LHCN-M2 (cell line): ENCODE measurements around the gene PATL1. TPM values are rescaled to one million over a fixed set of nuclear protein-coding genes. Genes with fewer than 3 reads are reported as not detected.
A peak's percentile ranks its signal among the peaks of the same experiment; 100 is the strongest.

Experiments
- DNase-seq: peaks from one replicate; pipeline ENCODE4 v3.0.0-alpha.2; 2012; ENCODE audit warnings: low read depth
- total RNA-seq: library from RNA; depleted of rRNA; stranded (reverse); fragments of >200 nt; gene quantifications from 2 replicates; pipeline ENCODE4 v1.2.3, GENCODE V29; 2014; rRNA removed

The PATL1 gene
- total RNA-seq, 1 experiment from 2014 or later, result 23.1 TPM

GRCh38 chr11:59615637-59616395, 53.0 kb downstream of the PATL1 start, which contains the start of gene OSBP:
TSS of gene OSBP (minus strand) at chr11:59615774. CDS start at chr11:59615664, 110 bp downstream.
- peak; percentile 100 for DNase-seq

GRCh38 chr11:59615120-59615636, 53.7 kb downstream of the PATL1 start:
- no peak for DNase-seq

GRCh38 chr11:59614277-59615119, 54.3 kb downstream of the PATL1 start:
- peak; percentile 5 for DNase-seq

GRCh38 chr11:59611570-59612565, 57.0 kb downstream of the PATL1 start:
- peak; percentile 62 for DNase-seq

GRCh38 chr11:59610289-59610688, 58.5 kb downstream of the PATL1 start:
- DNase-seq, result no peak

- no peak for DNase-seq
These were observed 61.0 kb downstream of the PATL1 start for GRCh38 chr11:59607703-59608454.

- no peak for DNase-seq
These were observed 66.4 kb downstream of the PATL1 start for GRCh38 chr11:59602432-59602831.

- DNase-seq, result no peak
These were observed 67.0 kb downstream of the PATL1 start for GRCh38 chr11:59601788-59602187.

GRCh38 chr11:59600636-59601035, 68.2 kb downstream of the PATL1 start:
- no peak for DNase-seq

GRCh38 chr11:59600234-59600633, 68.6 kb downstream of the PATL1 start:
- DNase-seq, result no peak

GRCh38 chr11:59598961-59599360, 69.9 kb downstream of the PATL1 start:
- no peak for DNase-seq

Other genes starting within 250 kb of the PATL1 start
- gene OR5A2, start 242.6 kb downstream of the PATL1 start, total RNA-seq, result not detected in 2 replicates
- gene OR5A1, start 232.6 kb downstream of the PATL1 start, total RNA-seq, result not detected in 2 replicates
- gene OR4D6, start 212.1 kb downstream of the PATL1 start, total RNA-seq, result not detected in 2 replicates
- not detected in 2 replicates for gene OR4D10, start 195.7 kb downstream of the PATL1 start, total RNA-seq
- gene OR4D11, start 165.5 kb downstream of the PATL1 start, total RNA-seq, result not detected in 2 replicates
- gene OR4D9, start 157.5 kb downstream of the PATL1 start, total RNA-seq, result not detected in 2 replicates
- 13.0 and 17.9 TPM in 2 replicates for gene OSBP, start 53.3 kb downstream of the PATL1 start, total RNA-seq
- gene OR10V1, start 44.8 kb upstream of the PATL1 start, total RNA-seq, result not detected in 2 replicates
- 11.9 and 16.9 TPM in 2 replicates for gene STX3, start 86.3 kb upstream of the PATL1 start, total RNA-seq
- 39.6 and 48.0 TPM in 2 replicates for gene MRPL16, start 141.7 kb upstream of the PATL1 start, total RNA-seq
- not detected in 2 replicates for gene CBLIF, start 176.5 kb upstream of the PATL1 start, total RNA-seq
- gene TCN1, start 197.4 kb upstream of the PATL1 start, total RNA-seq, result not detected in 2 replicates
- gene OOSP3, start 209.7 kb upstream of the PATL1 start, total RNA-seq, result not detected in 2 replicates